ENCODE measurements around the gene CRACR2B. TPM values are rescaled to one million over a fixed set of nuclear protein-coding genes. Genes with fewer than 3 reads are reported as not detected.

Gene CRACR2B
- total RNA-seq, 1 experiment from 2014 or later, result 17.5 TPM

DNA sequence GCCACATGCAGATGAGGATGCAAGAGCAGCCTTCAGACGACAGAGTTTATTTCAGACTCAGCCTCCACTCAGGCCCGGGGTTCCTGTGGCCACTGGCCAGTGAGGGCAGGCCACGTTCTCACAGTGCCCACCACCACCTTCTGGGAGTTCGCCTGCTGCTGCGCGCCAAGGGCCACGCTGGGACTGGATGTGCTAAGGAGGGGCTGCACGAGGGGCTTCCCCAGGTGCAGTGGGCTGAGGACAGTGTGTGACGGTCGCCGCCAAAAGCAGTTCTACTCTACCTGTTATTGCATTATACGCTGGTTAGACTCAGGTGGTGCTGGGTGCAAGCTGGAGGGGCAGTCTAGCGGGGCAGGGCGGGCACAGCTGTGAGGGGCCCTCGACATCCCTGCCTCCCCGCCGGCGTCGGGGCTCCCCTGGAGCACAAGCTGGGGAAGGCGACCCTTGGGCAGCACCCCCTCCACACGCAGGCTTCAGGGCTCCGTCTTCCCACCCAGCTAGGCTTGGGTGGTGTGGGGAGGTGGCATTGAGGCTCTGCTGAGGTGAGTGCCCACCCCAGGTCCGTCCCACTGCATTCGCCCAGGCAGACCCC, 40.5 kb upstream of the CRACR2B start:
- H3K36me3 ChIP-seq (ENCODE audit: low read depth), result no peaks in the 10 kb centered on the region
- no peak overlapping the region for H2AFZ ChIP-seq
- ChIA-PET POLR2A (ENCODE audit: unreplicated experiment) (no interaction called here), CTCF (no interaction called here)
- no peaks in the 10 kb centered on the region for H3K9me2 ChIP-seq (ENCODE audit: insufficient read depth)
- H3K4me1 ChIP-seq (replicated peaks; ENCODE audit: insufficient read depth), result no peaks in the 10 kb centered on the region
- intact Hi-C loops (cut with micrococcal nuclease; ENCODE audit: unreplicated experiment), result no loop called here
- H4K20me1 ChIP-seq (ENCODE audit: insufficient read depth), result no peaks in the 10 kb centered on the region
- H3K27me3 ChIP-seq (ENCODE audit: insufficient read depth, low read depth), result no peaks in the 10 kb centered on the region
- H3K9me3 ChIP-seq (ENCODE audit: insufficient read depth, low read depth), result no peaks in the 10 kb centered on the region
- H3K4me2 ChIP-seq, result no peak overlapping the region
- no peak for DNase-seq
- no peak overlapping the region for H3K4me3 ChIP-seq
- TF ChIP-seq, protein P1, sequence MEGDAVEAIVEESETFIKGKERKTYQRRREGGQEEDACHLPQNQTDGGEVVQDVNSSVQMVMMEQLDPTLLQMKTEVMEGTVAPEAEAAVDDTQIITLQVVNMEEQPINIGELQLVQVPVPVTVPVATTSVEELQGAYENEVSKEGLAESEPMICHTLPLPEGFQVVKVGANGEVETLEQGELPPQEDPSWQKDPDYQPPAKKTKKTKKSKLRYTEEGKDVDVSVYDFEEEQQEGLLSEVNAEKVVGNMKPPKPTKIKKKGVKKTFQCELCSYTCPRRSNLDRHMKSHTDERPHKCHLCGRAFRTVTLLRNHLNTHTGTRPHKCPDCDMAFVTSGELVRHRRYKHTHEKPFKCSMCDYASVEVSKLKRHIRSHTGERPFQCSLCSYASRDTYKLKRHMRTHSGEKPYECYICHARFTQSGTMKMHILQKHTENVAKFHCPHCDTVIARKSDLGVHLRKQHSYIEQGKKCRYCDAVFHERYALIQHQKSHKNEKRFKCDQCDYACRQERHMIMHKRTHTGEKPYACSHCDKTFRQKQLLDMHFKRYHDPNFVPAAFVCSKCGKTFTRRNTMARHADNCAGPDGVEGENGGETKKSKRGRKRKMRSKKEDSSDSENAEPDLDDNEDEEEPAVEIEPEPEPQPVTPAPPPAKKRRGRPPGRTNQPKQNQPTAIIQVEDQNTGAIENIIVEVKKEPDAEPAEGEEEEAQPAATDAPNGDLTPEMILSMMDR (conservative IDR thresholded peaks at IDR 0.05), result no peak
- no peaks in the 10 kb centered on the region for H3K79me2 ChIP-seq (ENCODE audit: low read depth)
- no TSS peak for BruUV-seq (replicated peaks)
- peaks cover 5% of the 10 kb centered on the region; the same call in 1 of the 2 replicates for H3F3A ChIP-seq (ENCODE audit: insufficient read depth, low read depth)
- H3K27ac ChIP-seq, result no peak overlapping the region

DNA sequence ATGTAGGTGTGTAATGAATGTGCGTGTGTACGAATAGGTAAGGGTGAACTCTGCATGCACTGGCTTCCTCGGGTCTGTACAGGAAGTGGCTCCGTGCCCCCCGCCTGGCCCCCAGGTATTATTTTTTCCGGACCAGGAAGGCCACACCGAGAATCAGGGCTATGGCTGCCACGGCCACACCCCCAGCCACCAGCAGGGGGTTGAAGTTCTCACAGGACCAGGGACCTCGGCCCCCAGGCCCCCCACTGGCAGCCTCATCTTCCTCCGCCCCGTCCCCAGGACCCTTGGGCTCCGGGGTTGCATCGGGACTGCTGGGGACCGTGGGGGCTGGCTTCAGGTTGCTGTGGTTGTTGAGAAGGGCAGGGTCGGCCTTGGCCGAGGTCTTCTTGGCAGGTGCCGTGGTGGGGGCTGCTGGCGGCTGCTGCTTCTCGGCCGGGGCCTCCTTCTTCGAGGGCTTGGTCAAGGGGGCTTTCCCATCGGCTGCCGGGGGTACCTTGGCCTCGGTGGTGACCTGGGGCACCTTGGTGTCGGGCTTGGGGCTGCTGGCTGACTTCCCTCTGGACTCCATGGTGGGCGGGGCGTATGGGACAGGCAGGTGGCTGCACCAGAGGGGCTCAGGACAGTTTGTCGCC, 39.6 kb upstream of the CRACR2B start:
- H3K9me2 ChIP-seq (ENCODE audit: insufficient read depth), result no peaks in the 10 kb centered on the region
- BruUV-seq (replicated peaks), result no TSS peak
- POLR2A ChIA-PET (ENCODE audit: unreplicated experiment), result no interaction called here

DNA sequence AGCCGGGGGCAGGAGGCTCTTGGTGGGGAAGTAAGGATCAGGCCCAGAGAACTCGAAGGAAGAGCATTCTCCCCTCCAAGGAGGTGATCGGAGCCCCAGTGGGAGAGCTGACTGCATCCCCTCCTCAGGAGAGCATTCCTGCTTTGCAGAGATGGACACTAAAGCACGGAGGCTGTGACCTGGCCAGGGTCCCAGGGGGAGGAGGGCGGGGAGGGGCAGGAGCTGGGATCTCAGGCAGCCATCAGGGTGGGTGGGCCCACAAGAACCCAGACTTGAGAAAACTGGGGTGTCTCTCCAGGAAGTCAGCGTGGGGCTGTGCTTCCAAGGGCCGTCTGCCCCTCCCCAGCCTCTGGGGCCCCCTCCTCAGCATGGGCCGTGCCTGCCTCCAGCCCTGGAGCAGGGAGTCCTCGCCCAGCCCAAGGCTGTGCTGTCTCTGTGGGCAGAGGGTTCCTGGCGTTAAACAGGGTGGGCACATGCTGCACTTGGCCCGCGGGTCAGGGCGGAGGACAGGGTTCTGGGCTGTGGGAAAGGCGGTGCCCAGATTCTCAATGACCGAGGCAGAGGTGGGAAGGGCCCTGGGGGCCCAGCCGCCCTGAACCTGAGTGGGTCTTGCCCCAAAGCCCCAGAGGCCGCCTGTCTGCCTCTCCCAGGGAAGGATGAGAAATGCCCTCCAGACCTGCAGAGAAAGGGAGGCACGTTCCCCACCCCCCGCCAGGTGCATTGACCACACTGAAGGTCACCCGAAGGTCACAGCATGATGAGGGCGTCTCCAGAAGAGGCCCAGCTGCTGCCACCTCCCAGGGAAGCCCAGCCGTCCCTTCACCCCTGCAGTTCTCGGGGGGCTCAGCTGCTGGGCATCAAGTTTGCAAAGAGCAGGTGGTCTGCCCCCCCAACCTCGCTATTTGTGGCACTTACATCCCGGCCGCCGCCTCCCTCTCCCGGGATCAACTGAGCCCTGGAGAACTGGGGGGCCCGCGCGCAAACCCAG, 38.5 kb upstream of the CRACR2B start:
- POLR2A ChIA-PET (ENCODE audit: unreplicated experiment), result no interaction called here
- TF ChIP-seq, protein P1 (conservative IDR thresholded peaks at IDR 0.05), result no peak
- no peak for TF ChIP-seq EZH2 (IDR thresholded peaks at IDR 0.05; ENCODE audit: low read depth)
- Histone ChIP-seq H2AFZ (no peak overlapping the region), H3K36me3 (ENCODE audit: low read depth) (no peaks in the 10 kb centered on the region), H3K27ac (no peak overlapping the region), H3K27me3 (ENCODE audit: insufficient read depth, low read depth) (no peaks in the 10 kb centered on the region), H3K9me2 (ENCODE audit: insufficient read depth) (no peaks in the 10 kb centered on the region), H3F3A (ENCODE audit: insufficient read depth, low read depth) (peaks cover 5% of the 10 kb centered on the region; the same call in 1 of the 2 replicates), H4K20me1 (ENCODE audit: insufficient read depth) (no peaks in the 10 kb centered on the region), H3K4me2 (no peak overlapping the region), H3K79me2 (ENCODE audit: low read depth) (no peaks in the 10 kb centered on the region), H3K9me3 (ENCODE audit: insufficient read depth, low read depth) (no peaks in the 10 kb centered on the region), H3K4me1 (replicated peaks; ENCODE audit: insufficient read depth) (no peaks in the 10 kb centered on the region), H3K4me3 (no peak overlapping the region)
- intact Hi-C loops (cut with micrococcal nuclease; ENCODE audit: unreplicated experiment), result no loop called here
- CTCF ChIA-PET, result no interaction called here
- no peak for DNase-seq
- BruUV-seq (replicated peaks), result no TSS peak

More for the DNA sequence above, 39.6 kb upstream of the CRACR2B start:
- Histone ChIP-seq H3K4me1 (replicated peaks; ENCODE audit: insufficient read depth) (no peaks in the 10 kb centered on the region), H3K27me3 (ENCODE audit: insufficient read depth, low read depth) (no peaks in the 10 kb centered on the region), H3K36me3 (ENCODE audit: low read depth) (no peaks in the 10 kb centered on the region), H3K27ac (no peak overlapping the region), H3F3A (ENCODE audit: insufficient read depth, low read depth) (peaks cover 5% of the 10 kb centered on the region; the same call in 1 of the 2 replicates), H3K79me2 (ENCODE audit: low read depth) (no peaks in the 10 kb centered on the region), H3K4me2 (no peak overlapping the region), H2AFZ (no peak overlapping the region), H3K9me3 (ENCODE audit: insufficient read depth, low read depth) (no peaks in the 10 kb centered on the region), H3K4me3 (no peak overlapping the region), H4K20me1 (ENCODE audit: insufficient read depth) (no peaks in the 10 kb centered on the region)
- intact Hi-C loops (cut with micrococcal nuclease; ENCODE audit: unreplicated experiment), result no loop called here
- TF ChIP-seq, protein P1 (conservative IDR thresholded peaks at IDR 0.05), result no peak
- TF ChIP-seq EZH2 (IDR thresholded peaks at IDR 0.05; ENCODE audit: low read depth), result no peak
- DNase-seq, result no peak
- CTCF ChIA-PET, result no interaction called here
